ENCODE data around the gene GTF3C4.
A peak's percentile ranks its signal among the peaks of the same experiment; 100 is the strongest.

Gene GTF3C4

DNA sequence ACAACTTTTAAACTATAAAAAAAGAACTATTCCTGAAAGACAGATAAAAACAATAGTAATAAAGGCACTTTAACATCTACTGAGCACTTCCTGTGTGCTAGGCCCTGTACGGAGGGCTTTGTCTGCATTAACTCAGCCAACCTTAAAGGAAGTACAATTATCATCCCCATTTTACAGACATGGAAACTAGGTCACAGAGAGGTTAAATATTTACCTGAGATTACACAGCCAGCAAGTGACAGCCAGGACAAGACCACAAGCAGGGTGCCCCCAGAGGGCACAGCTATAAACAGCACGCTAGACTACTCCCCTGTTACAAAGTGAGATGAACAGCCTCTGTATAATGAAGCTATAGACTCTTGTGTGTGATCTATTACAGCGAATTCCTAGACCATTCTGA is 26.0 kb upstream of the GTF3C4 start:
- Histone ChIP-seq H3K4me3 (ENCODE audit: low read depth, low read length) (no peak overlapping the region), H3K27ac (no peak overlapping the region), H3K27me3 (replicated peaks) (no peaks in the 10 kb centered on the region), H3K36me3 (replicated peaks) (peaks cover 59% of the 10 kb centered on the region)
- in situ Hi-C loops (cut with HindIII; ENCODE audit: low pct_ligation_motif_present, low sequenced_read_pairs) = no loop called here
- TF ChIP-seq, protein P1, sequence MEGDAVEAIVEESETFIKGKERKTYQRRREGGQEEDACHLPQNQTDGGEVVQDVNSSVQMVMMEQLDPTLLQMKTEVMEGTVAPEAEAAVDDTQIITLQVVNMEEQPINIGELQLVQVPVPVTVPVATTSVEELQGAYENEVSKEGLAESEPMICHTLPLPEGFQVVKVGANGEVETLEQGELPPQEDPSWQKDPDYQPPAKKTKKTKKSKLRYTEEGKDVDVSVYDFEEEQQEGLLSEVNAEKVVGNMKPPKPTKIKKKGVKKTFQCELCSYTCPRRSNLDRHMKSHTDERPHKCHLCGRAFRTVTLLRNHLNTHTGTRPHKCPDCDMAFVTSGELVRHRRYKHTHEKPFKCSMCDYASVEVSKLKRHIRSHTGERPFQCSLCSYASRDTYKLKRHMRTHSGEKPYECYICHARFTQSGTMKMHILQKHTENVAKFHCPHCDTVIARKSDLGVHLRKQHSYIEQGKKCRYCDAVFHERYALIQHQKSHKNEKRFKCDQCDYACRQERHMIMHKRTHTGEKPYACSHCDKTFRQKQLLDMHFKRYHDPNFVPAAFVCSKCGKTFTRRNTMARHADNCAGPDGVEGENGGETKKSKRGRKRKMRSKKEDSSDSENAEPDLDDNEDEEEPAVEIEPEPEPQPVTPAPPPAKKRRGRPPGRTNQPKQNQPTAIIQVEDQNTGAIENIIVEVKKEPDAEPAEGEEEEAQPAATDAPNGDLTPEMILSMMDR (IDR thresholded peaks at IDR 0.05; ENCODE audit: low read depth, low read length, missing control alignments) = peak; percentile 44
- DNase-seq = no peak

DNA sequence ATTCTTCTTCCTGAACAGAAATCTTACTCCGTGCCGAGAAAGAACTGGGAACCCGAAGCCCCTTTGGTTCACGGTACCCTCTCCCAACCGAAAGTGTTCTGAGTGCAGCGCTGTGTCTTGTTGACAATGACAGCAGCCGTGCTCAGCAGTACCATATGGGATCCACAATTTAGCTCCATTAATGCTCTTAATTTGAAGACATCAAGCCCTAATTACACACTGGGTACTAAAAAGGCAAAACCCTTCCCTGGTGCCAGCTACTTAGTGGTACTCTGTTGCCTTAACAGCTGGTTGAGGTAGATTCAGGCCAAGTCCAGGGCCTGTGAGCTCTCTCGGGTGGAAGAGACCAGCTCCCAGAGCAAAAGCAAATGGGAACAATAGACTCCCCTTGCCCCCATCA is 25.0 kb upstream of the GTF3C4 start:
- in situ Hi-C loops (cut with HindIII; ENCODE audit: low pct_ligation_motif_present, low sequenced_read_pairs) = no loop called here
- Histone ChIP-seq H3K36me3 (replicated peaks) (peaks cover 65% of the 10 kb centered on the region), H3K27ac (no peak overlapping the region), H3K4me3 (ENCODE audit: low read depth, low read length) (no peak overlapping the region), H3K27me3 (replicated peaks) (no peaks in the 10 kb centered on the region)
- DNase-seq = no peak
- TF ChIP-seq, protein P1 (IDR thresholded peaks at IDR 0.05; ENCODE audit: low read depth, low read length, missing control alignments) = no peak

DNA sequence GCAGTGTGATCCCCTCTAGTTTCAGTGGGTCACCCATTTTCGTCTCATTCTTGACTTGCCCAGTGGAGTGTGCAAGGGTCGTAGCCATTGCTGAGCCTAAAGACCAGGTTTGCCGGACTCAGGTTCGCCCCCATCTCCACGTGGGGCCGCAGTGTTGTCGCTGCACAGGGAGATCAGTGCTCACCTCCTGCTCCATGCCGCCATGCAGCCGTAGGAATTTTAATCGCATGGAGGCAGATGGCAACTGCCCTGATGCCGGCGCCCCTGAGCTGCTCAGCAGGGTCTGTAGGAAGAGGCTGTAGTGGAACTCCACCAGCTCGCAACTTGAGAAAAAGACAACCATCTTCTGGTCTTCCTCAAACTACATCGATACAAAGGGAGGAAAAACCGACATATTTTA is 24.6 kb upstream of the GTF3C4 start:
- no peak for DNase-seq
- TF ChIP-seq, protein P1 (IDR thresholded peaks at IDR 0.05; ENCODE audit: low read depth, low read length, missing control alignments) = no peak
- H3K27me3 ChIP-seq (replicated peaks) = no peaks in the 10 kb centered on the region
- no peak overlapping the region for H3K4me3 ChIP-seq (ENCODE audit: low read depth, low read length)
- peaks cover 66% of the 10 kb centered on the region for H3K36me3 ChIP-seq (replicated peaks)
- H3K27ac ChIP-seq = no peak overlapping the region
- in situ Hi-C loops (cut with HindIII; ENCODE audit: low pct_ligation_motif_present, low sequenced_read_pairs) = no loop called here

DNA sequence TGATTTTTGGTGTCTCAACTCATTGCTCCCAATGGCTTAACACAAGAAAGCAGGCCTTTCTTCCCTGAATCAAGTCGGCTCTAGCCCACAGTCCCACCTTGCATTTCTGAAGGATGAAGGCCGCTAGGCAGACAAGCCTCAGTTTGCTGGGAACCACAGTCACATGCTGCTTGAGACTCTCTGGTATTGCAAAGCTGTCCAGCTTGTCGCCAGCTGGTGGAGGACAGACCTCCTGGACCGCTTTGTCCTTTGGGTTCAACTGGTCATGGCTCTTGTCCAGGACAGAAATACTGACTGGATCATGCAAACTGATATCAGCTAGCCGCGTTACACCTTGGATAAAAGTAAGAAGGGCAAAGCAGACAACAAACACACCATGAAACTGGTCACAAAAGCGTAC is 23.5 kb upstream of the GTF3C4 start:
- H3K4me3 ChIP-seq (ENCODE audit: low read depth, low read length) = no peak overlapping the region
- TF ChIP-seq, protein P1 (IDR thresholded peaks at IDR 0.05; ENCODE audit: low read depth, low read length, missing control alignments) = no peak
- peaks cover 57% of the 10 kb centered on the region for H3K36me3 ChIP-seq (replicated peaks)
- in situ Hi-C loops (cut with HindIII; ENCODE audit: low pct_ligation_motif_present, low sequenced_read_pairs) = no loop called here
- no peaks in the 10 kb centered on the region for H3K27me3 ChIP-seq (replicated peaks)
- H3K27ac ChIP-seq = peak overlapping the region; percentile 86
- no peak for DNase-seq

DNA sequence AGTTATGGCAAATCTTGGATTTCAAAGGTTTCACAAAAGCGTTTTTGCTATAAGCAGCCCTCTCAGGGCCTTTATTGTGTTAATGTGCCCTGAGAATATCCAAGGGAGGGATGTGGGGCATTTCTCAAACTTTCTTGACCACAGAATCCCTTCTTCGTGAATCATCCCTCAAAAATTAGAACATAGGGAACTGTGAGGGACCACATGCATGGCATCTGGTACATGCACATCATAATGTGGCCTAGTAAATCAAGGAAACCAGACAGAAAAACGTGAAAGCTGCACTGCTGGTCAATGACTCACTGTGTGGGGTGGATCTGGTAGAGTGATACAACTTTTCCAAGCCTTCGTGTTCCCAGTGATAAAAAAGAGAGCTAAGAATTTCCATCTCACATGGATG is 22.9 kb upstream of the GTF3C4 start:
- in situ Hi-C loops (cut with HindIII; ENCODE audit: low pct_ligation_motif_present, low sequenced_read_pairs) = no loop called here
- Histone ChIP-seq H3K27me3 (replicated peaks) (no peaks in the 10 kb centered on the region), H3K36me3 (replicated peaks) (peaks cover 54% of the 10 kb centered on the region), H3K27ac (peak overlapping the region; percentile 89), H3K4me3 (ENCODE audit: low read depth, low read length) (no peak overlapping the region)
- DNase-seq = peak; percentile 99
- TF ChIP-seq, protein P1 (IDR thresholded peaks at IDR 0.05; ENCODE audit: low read depth, low read length, missing control alignments) = no peak

DNA sequence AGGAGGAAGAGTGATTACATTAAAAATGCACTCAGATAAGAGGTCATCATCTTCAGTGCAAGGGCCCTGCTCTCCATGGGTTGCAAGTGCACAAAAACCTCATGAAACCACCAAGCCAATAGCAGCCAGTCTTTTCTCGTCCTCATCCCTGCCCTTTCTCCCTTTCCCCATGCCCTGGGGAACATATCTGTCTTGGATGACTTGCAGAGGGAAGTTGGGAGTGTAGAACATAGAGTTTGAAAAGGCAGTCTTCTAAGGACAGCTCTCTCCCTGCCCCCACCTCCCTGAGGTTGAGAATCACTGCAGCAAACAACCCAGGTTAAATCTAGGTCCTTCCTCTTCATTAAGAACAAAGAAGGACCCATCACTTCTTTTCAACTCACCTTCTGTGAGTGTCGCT is 22.5 kb upstream of the GTF3C4 start:
- peaks cover 57% of the 10 kb centered on the region for H3K36me3 ChIP-seq (replicated peaks)
- TF ChIP-seq, protein P1 (IDR thresholded peaks at IDR 0.05; ENCODE audit: low read depth, low read length, missing control alignments) = no peak
- peak overlapping the region; percentile 89 for H3K27ac ChIP-seq
- H3K4me3 ChIP-seq (ENCODE audit: low read depth, low read length) = peak overlapping the region; percentile 4
- no peaks in the 10 kb centered on the region for H3K27me3 ChIP-seq (replicated peaks)
- no peak for DNase-seq
- in situ Hi-C loops (cut with HindIII; ENCODE audit: low pct_ligation_motif_present, low sequenced_read_pairs) = no loop called here

All from brain microvascular endothelial cell (primary cell).